HEK293T (cell line): ENCODE measurements around the gene RAB41.
"Not testable (repeated sequence)": the region's sequence is repeated elsewhere in the genome, so short reads cannot be mapped to it uniquely, and the experiment has no call there.

Source experiments
- CTCF ChIA-PET: fragments of 350-600 bp; formaldehyde crosslinking; extraction: SDS; loops from one replicate; lab custom pipeline; 2021; ENCODE audit warnings: antibody characterized with exemption, inconsistent platforms; lab: Yijun Ruan, JAX
- POLR2A ChIA-PET: fragments of 350-600 bp; formaldehyde crosslinking; extraction: SDS; loops from one replicate; lab custom pipeline; 2020; ENCODE audit warnings: antibody characterized with exemption, inconsistent platforms; lab: Yijun Ruan, JAX
- DNase-seq: peaks from one replicate; pipeline ENCODE4 v3.0.0; 2012; ENCODE audit warnings: mixed read lengths; ENCODE audit errors: extremely low spot score
- ARNT ChIP-seq: fragments of 450-650 bp; IDR thresholded peaks from 2 replicates; pipeline ENCODE4 v1.6.1; 2017; ENCODE audit warnings: mild to moderate bottlenecking
- BHLHE40 ChIP-seq: fragments of 450-650 bp; IDR thresholded peaks from 2 replicates; pipeline ENCODE4 v1.6.1; 2016; ENCODE audit warnings: mild to moderate bottlenecking, moderate library complexity, borderline replicate concordance
- CTBP1 ChIP-seq: fragments of 450-650 bp; IDR thresholded peaks from 2 replicates; pipeline ENCODE4 v1.6.1; 2016; ENCODE audit warnings: borderline replicate concordance
- ELF4 ChIP-seq: fragments of 450-650 bp; IDR thresholded peaks from 2 replicates; pipeline ENCODE4 v1.6.1; 2017; ENCODE audit warnings: antibody characterized with exemption
- FOXA1 ChIP-seq: fragments of 450-650 bp; IDR thresholded peaks from 2 replicates; pipeline ENCODE4 v1.6.1; 2016; ENCODE audit warnings: mild to moderate bottlenecking
- FOXK2 ChIP-seq: fragments of 450-650 bp; IDR thresholded peaks from 2 replicates; pipeline ENCODE4 v1.6.1; 2016; ENCODE audit warnings: mild to moderate bottlenecking
- FOXM1 ChIP-seq: fragments of 450-650 bp; IDR thresholded peaks from 2 replicates; pipeline ENCODE4 v1.6.1; 2017; ENCODE audit warnings: mild to moderate bottlenecking, borderline replicate concordance
- HDGF ChIP-seq: fragments of 450-650 bp; IDR thresholded peaks from 2 replicates; pipeline ENCODE4 v1.6.1; 2017; ENCODE audit warnings: antibody characterized with exemption, borderline replicate concordance
- L3MBTL2 ChIP-seq: fragments of 450-650 bp; conservative IDR thresholded peaks from 2 replicates; pipeline ENCODE4 v1.6.1; 2016; ENCODE audit warnings: mild to moderate bottlenecking
- LEF1 ChIP-seq: fragments of 450-650 bp; IDR thresholded peaks from 2 replicates; pipeline ENCODE4 v1.6.1; 2017; ENCODE audit warnings: mild to moderate bottlenecking, borderline replicate concordance
- NFRKB ChIP-seq: fragments of 450-650 bp; IDR thresholded peaks from 2 replicates; pipeline ENCODE4 v1.6.1; 2016; ENCODE audit warnings: mild to moderate bottlenecking, moderate library complexity
- SP1 ChIP-seq: fragments of 450-650 bp; IDR thresholded peaks from 2 replicates; pipeline ENCODE4 v1.6.1; 2017
- SUZ12 ChIP-seq: fragments of 450-650 bp; IDR thresholded peaks from 2 replicates; pipeline ENCODE4 v1.6.1; 2016; ENCODE audit warnings: mild to moderate bottlenecking
- TARDBP ChIP-seq: fragments of 450-650 bp; IDR thresholded peaks from 2 replicates; pipeline ENCODE4 v1.6.1; 2016
- ZNF384 ChIP-seq: fragments of 450-650 bp; IDR thresholded peaks from 2 replicates; pipeline ENCODE4 v1.6.1; 2016
- TF ChIP-seq, protein P1 (sequence below): fragments of 450-650 bp; IDR thresholded peaks from 2 replicates; pipeline ENCODE4 v1.6.1; 2016

RAB41 gene

DNA sequence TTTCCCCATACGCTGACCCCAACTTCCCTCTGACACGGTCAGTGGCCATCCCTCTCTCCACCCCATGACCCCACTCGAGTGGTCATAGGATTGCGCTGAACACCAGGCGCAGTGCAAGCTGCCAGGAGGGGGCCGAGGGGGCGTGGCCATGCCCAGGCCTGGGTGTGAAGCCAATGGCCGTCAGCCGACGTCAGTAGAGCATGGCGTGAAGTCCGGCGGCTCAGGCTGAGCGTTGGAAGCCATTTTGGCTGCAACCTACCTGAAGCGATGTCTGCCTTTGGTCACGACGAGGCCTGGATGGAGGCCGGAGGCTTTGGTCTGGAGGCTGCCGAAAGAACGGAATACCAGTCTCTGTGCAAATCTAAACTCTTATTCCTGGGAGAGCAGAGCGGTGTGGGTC, at the start of gene RAB41:
Gene RAB41, plus strand, starts transcription at position 222 of the 400 bp plus-strand sequence. Its CDS starts 46 bp downstream, at position 268.
- ChIA-PET POLR2A (no interaction called here), CTCF (no interaction called here)
- TF ChIP-seq ZNF384, result no peak
- TF ChIP-seq SUZ12, result no peak
- no peak for TF ChIP-seq LEF1
- TF ChIP-seq CTBP1, result no peak
- TF ChIP-seq, protein P1, sequence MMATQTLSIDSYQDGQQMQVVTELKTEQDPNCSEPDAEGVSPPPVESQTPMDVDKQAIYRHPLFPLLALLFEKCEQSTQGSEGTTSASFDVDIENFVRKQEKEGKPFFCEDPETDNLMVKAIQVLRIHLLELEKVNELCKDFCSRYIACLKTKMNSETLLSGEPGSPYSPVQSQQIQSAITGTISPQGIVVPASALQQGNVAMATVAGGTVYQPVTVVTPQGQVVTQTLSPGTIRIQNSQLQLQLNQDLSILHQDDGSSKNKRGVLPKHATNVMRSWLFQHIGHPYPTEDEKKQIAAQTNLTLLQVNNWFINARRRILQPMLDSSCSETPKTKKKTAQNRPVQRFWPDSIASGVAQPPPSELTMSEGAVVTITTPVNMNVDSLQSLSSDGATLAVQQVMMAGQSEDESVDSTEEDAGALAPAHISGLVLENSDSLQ, result no peak
- no peak for TF ChIP-seq TARDBP
- no peak for TF ChIP-seq BHLHE40
- no peak for TF ChIP-seq SP1
- TF ChIP-seq NFRKB, result no peak
- TF ChIP-seq L3MBTL2, result no peak
- no peak for TF ChIP-seq ELF4
- no peak for TF ChIP-seq FOXK2
- TF ChIP-seq HDGF, result no peak
- TF ChIP-seq ARNT, result no peak
- no peak for TF ChIP-seq FOXM1
- no peak for TF ChIP-seq FOXA1
- DNase-seq, result no peak

DNA sequence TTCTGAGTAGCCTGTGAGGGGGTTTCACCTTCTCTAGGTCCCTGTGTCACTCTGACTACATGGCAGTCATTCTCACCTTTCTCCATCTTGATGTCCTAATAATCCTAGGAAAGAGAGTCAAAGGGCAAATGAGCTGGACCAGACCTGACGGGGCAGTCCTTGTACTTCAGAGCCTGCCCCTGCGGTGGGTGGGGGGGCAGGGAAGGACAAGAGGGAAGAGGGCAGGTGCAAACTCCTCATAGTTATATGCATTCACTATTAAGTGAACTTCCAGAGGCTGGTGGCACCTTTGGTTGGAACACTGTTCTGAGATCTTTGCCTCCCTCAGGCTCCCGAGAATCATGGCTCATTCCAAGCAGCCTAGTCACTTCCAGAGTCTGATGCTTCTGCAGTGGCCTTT, 47.6 kb upstream of the RAB41 start, which contains the start of gene AWAT1:
Gene AWAT1, plus strand, starts transcription at position 301 of the 400 bp plus-strand sequence. Its CDS starts 41 bp downstream, at position 342.
- ChIA-PET POLR2A (no interaction called here), CTCF (no interaction called here)
- TF ChIP-seq BHLHE40 (no peak), HDGF (no peak), LEF1 (no peak), FOXA1 (no peak), L3MBTL2 (no peak), CTBP1 (no peak), SP1 (no peak), FOXK2 (no peak), ARNT (no peak), ZNF384 (no peak), SUZ12 (no peak), FOXM1 (no peak), TARDBP (no peak), NFRKB (no peak), ELF4 (no peak)
- TF ChIP-seq, protein P1, result no peak
- no peak for DNase-seq

DNA sequence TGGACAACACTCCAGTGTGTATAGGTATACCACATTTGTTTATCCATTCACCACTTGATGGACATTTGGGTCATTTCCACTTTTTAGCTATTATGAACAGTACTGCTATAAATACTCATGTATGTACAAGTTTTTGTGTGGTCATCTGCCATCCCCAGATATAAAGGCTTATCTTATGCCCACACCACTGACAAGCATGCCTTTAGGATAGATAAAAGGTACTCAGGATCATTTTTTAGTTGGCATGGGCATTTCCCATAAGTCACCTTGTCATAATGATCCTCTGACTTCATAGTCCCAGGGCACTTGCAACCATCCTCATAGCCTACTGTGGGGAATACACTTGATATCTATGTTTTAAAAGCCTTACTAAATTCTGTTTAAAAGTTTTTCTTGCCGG, 41.2 kb upstream of the RAB41 start:
- DNase-seq, result no peak
- POLR2A ChIA-PET, result no interaction called here
- TF ChIP-seq CTBP1 (no peak), L3MBTL2 (no peak), SUZ12 (no peak), FOXA1 (no peak), NFRKB (no peak), ELF4 (no peak), ZNF384 (no peak), HDGF (no peak), FOXK2 (no peak), BHLHE40 (no peak), SP1 (no peak), LEF1 (no peak), TARDBP (no peak), FOXM1 (no peak), ARNT (no peak)
- TF ChIP-seq, protein P1, result no peak
- CTCF ChIA-PET, result no interaction called here

DNA sequence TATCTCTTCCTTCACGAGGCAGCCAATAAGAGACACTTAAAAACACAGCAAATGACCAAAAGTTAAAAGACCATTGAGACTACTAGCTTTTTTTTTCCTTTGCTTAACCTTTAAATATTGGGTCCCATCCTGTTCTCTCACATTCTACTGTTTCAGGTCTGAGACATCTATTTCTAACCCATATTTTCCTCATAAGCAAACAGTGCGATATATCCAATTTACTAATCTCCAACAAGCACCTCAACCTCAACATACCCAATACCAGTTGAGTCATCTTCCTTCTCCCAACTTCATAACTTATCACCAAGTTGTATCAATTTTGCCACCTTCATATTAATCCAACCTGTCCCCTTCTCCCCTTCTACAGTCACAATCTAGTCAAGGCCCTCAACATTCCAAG, 40.5 kb upstream of the RAB41 start:
- POLR2A ChIA-PET, result no interaction called here
- CTCF ChIA-PET, result interaction anchor here (0.7 to 1.1 kb wide), 2 partner anchors 108 to 210 kb away, joined by 4 read pairs; partner anchors contain the start of gene IGBP1
- TF ChIP-seq FOXA1 (no peak), FOXM1 (no peak), SUZ12 (no peak), FOXK2 (no peak), ARNT (no peak), ELF4 (no peak), NFRKB (no peak), L3MBTL2 (no peak), SP1 (no peak), ZNF384 (no peak), TARDBP (no peak), CTBP1 (no peak), HDGF (no peak)
- no peak for DNase-seq

DNA sequence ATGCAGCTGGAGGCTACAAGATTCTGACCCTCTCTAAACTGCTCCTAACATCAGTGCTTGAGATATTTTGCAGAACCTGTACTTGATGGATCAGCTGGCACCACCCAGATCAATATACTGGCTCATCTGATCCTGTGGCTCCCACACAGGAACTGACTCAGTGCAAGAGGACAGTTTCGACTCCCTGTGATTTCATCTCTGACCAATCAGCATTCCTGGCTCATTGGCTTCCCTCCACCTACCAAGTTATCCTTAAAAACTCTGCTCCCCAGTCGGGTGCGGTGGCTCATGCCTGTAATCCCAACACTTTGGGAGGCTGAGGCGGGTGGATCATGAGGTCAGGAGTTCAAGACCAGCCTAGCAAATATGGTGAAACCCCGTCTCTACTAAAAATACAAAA, 38.4 kb upstream of the RAB41 start:
- CTCF ChIA-PET, DNase-seq, POLR2A ChIA-PET: not testable (repeated sequence)

DNA sequence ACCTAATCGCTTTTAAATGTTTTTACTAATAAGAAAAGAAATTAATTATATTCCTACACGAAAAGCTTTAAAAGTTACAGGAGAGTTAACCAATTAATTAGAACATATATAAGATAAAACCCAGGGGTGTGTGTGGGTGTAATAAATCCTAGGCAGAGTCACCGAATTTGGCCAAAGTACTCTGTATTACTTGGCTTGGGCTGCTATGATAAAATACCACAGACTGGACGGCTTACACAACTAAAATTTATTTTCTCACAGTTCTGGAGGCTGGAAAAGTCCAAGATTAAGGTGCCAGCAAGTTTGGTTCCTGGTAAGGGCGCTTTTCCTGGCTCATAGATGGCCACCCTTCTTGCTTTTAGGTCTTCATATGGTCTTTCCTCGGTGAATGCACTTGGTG, 37.1 kb upstream of the RAB41 start:
- ChIA-PET CTCF (interaction anchor here (0.7 kb wide), 1 partner anchor 69 kb away, joined by 3 read pairs; no protein-coding TSS in a partner anchor), POLR2A (no interaction called here)
- no peak for DNase-seq
- TF ChIP-seq FOXM1, result no peak
- no peak for TF ChIP-seq NFRKB
- TF ChIP-seq TARDBP, result no peak
- TF ChIP-seq BHLHE40, result no peak
- TF ChIP-seq L3MBTL2, result no peak
- TF ChIP-seq ZNF384, result no peak
- no peak for TF ChIP-seq SUZ12
- TF ChIP-seq LEF1, result no peak
- no peak for TF ChIP-seq ARNT
- TF ChIP-seq ELF4, result no peak
- TF ChIP-seq FOXK2, result no peak
- no peak for TF ChIP-seq CTBP1
- TF ChIP-seq, protein P1, result no peak
- no peak for TF ChIP-seq HDGF
- no peak for TF ChIP-seq SP1
- no peak for TF ChIP-seq FOXA1
